AG04449 (cell line): ENCODE results near the gene PRSS50.

Experiments used
- CTCF ChIA-PET: fragments of 350-600 bp; formaldehyde crosslinking; extraction: SDS; loops from one replicate; lab custom pipeline; 2021; ENCODE audit warnings: antibody characterized with exemption; lab: Yijun Ruan, JAX
- POLR2A ChIA-PET: fragments of 400-600, 350-600 bp; formaldehyde crosslinking; extraction: SDS; loops from one replicate; lab custom pipeline; 2020; ENCODE audit warnings: antibody characterized with exemption, inconsistent platforms; lab: Yijun Ruan, JAX
- DNase-seq: peaks from one replicate; pipeline ENCODE4 v3.0.0-alpha.2; 2010; ENCODE audit warnings: low read depth, low spot score
- H3K4me3 ChIP-seq: 2 replicates; pipeline ENCODE4 v1.5.1; 2011; ENCODE audit warnings: low read depth, mild to moderate bottlenecking, control low read depth, low read length
- CTCF ChIP-seq: IDR thresholded peaks from one replicate; pipeline ENCODE4 v1.5.1; 2011; ENCODE audit warnings: mild to moderate bottlenecking, moderate library complexity, low read length, control low read depth, inconsistent platforms; ENCODE audit not compliant: insufficient read depth; ENCODE audit errors: missing control alignments

Gene PRSS50

GRCh38 chr3:46710229-46710628, 7.4 kb downstream of the PRSS50 start:
- CTCF ChIA-PET: interaction anchor here (1.0 to 6.3 kb wide), 5 partner anchors 8 to 614 kb away, joined by 3 to 161 read pairs (median 4); no protein-coding TSS in a partner anchor
- POLR2A ChIA-PET: no interaction called here
- H3K4me3 ChIP-seq: no peak overlapping the region

GRCh38 chr3:46709721-46710120, 7.9 kb downstream of the PRSS50 start:
- ChIA-PET POLR2A (no interaction called here), CTCF (interaction anchor here (1.8 to 6.3 kb wide), 3 partner anchors 12 to 614 kb away, joined by 4 to 161 read pairs (median 32); no protein-coding TSS in a partner anchor)
- H3K4me3 ChIP-seq: no peak overlapping the region
- no peak for TF ChIP-seq CTCF
- no peak for DNase-seq

More at GRCh38 chr3:46710229-46710628, 7.4 kb downstream of the PRSS50 start:
- DNase-seq: no peak
- no peak for TF ChIP-seq CTCF

- POLR2A ChIA-PET: no interaction called here
- CTCF ChIA-PET: interaction anchor here (0.6 to 6.3 kb wide), 5 partner anchors 11 to 200 kb away, joined by 3 to 161 read pairs (median 32); no protein-coding TSS in a partner anchor
Measured at GRCh38 chr3:46709157-46709654, 8.5 kb downstream of the PRSS50 start.

GRCh38 chr3:46708401-46709156, 9.1 kb downstream of the PRSS50 start:
- no peak for TF ChIP-seq CTCF
- POLR2A ChIA-PET: no interaction called here
- no peak for DNase-seq
- no peak overlapping the region for H3K4me3 ChIP-seq
- CTCF ChIA-PET: interaction anchor here (0.6 to 6.3 kb wide), 8 partner anchors 11 to 219 kb away, joined by 3 to 161 read pairs (median 30); no protein-coding TSS in a partner anchor

More at GRCh38 chr3:46709157-46709654, 8.5 kb downstream of the PRSS50 start:
- no peak overlapping the region for H3K4me3 ChIP-seq
- no peak for DNase-seq
- no peak for TF ChIP-seq CTCF

GRCh38 chr3:46707601-46708011, 10.1 kb downstream of the PRSS50 start:
- ChIA-PET POLR2A (no interaction called here), CTCF (interaction anchor here (0.9 to 6.3 kb wide), 10 partner anchors 8 to 663 kb away, joined by 3 to 161 read pairs (median 29); partner anchors contain the start of gene PRSS50)
- no peak for TF ChIP-seq CTCF
- no peak for DNase-seq
- H3K4me3 ChIP-seq: no peak overlapping the region

GRCh38 chr3:46706771-46707582, 10.7 kb downstream of the PRSS50 start:
- ChIA-PET POLR2A (no interaction called here), CTCF (interaction anchor here (0.8 to 6.3 kb wide), 16 partner anchors 9 to 663 kb away, joined by 3 to 161 read pairs (median 14); partner anchors contain the start of gene PRSS50)
- DNase-seq: no peak
- no peak for TF ChIP-seq CTCF
- H3K4me3 ChIP-seq: no peak overlapping the region
